T-cell (primary cell): ENCODE data around the gene PIH1D1. TPM values are rescaled to one million over a fixed set of nuclear protein-coding genes. Genes with fewer than 3 reads are reported as not detected.

Experiments used
- ATAC-seq, 4 experiments: fragments of 200-7000 bp in 3 of 4; fragments of 150-1000 bp in 1 of 4; cut with Tn5 transposase; replicated peaks in 1 of 4; 1 replicate in 3 of 4; 2 replicates in 1 of 4; pipeline ENCODE4 v1.10.0; 2021; ENCODE audit warnings: moderate library complexity in 3 of 4, mild to moderate bottlenecking in 2 of 4, moderate number of reproducible peaks in 1 of 4
- CTCF ChIA-PET, 2 donors: fragments of 300-600 bp; sonication (Branson Sonifier 250); formaldehyde crosslinking; loops; one replicate each; lab custom pipeline; 2022; ENCODE audit warnings: antibody characterized with exemption in 2 of 2; lab: Charles Lee
- POLR2A ChIA-PET, 2 donors: fragments of 300-600 bp; sonication (Branson Sonifier 250); formaldehyde crosslinking; loops; one replicate each; lab custom pipeline; 2022; ENCODE audit warnings: antibody characterized with exemption in 2 of 2; lab: Charles Lee
- DNase-seq, 35 experiments: peaks; one replicate each; pipeline versions ENCODE4 v3.0.0 to v3.0.0-alpha.2; 2013 to 2023
- H3K27ac ChIP-seq: one replicate; pipeline ENCODE4 v1.5.1; 2013; ENCODE audit warnings: low read length
- H3K27me3 ChIP-seq, 2 experiments: replicated peaks in 1 of 2; 1 replicate in 1 of 2; 2 replicates in 1 of 2; pipeline versions ENCODE4 v1.6.1 to v1.7.0; 2013; ENCODE audit warnings: low read length in 1 of 2, mixed read lengths in 1 of 2; ENCODE audit not compliant: control insufficient read depth in 2 of 2, insufficient read depth in 2 of 2; ENCODE audit errors: extremely low read depth in 1 of 2
- H3K36me3 ChIP-seq, 2 donors: 1 replicate in 1 of 2; 2 replicates in 1 of 2; pipeline versions ENCODE4 v1.6.1 to v1.7.0; 2013; ENCODE audit warnings: low read length in 1 of 2; ENCODE audit not compliant: control insufficient read depth in 2 of 2, insufficient read depth in 1 of 2; ENCODE audit errors: extremely low read depth in 1 of 2
- H3K4me1 ChIP-seq, 2 experiments: 1 replicate in 1 of 2; 2 replicates in 1 of 2; pipeline versions ENCODE4 v1.6.1 to v1.7.0; 2013; ENCODE audit warnings: low read length in 2 of 2, mixed read lengths in 1 of 2; ENCODE audit not compliant: insufficient read depth in 2 of 2, control insufficient read depth in 1 of 2; ENCODE audit errors: extremely low read depth in 1 of 2
- H3K4me3 ChIP-seq, 2 donors: 1 replicate in 1 of 2; 2 replicates in 1 of 2; pipeline versions ENCODE4 v1.5.1 to v1.7.0; 2013; ENCODE audit warnings: mild to moderate bottlenecking in 2 of 2, low read length in 1 of 2, moderate library complexity in 1 of 2; ENCODE audit not compliant: control insufficient read depth in 1 of 2; ENCODE audit errors: extremely low read depth in 1 of 2
- H3K9me3 ChIP-seq: 2 replicates; pipeline ENCODE4 v1.7.0; 2013
- H3K27ac Mint-ChIP-seq, 2 donors: one replicate each; pipeline ENCODE4 v1.8.0; 2020 to 2021; ENCODE audit warnings: mild to moderate bottlenecking in 2 of 2, mixed read lengths in 2 of 2
- H3K27me3 Mint-ChIP-seq, 2 donors: one replicate each; pipeline ENCODE4 v1.8.0; 2021 to 2022; ENCODE audit warnings: mixed read lengths in 2 of 2
- H3K36me3 Mint-ChIP-seq: one replicate; pipeline ENCODE4 v1.8.0; 2021; ENCODE audit warnings: mixed read lengths
- H3K4me1 Mint-ChIP-seq, 3 donors: one replicate each; pipeline ENCODE4 v1.8.0; 2020 to 2022; ENCODE audit warnings: mixed read lengths in 3 of 3, mild to moderate bottlenecking in 1 of 3
- H3K4me3 Mint-ChIP-seq, 3 donors: one replicate each; pipeline ENCODE4 v1.8.0; 2020 to 2022; ENCODE audit warnings: mild to moderate bottlenecking in 3 of 3, mixed read lengths in 3 of 3, moderate library complexity in 3 of 3
- H3K9me3 Mint-ChIP-seq, 3 donors: one replicate each; pipeline ENCODE4 v1.8.0; 2020 to 2022; ENCODE audit warnings: mixed read lengths in 3 of 3
- WGBS: methylation state at CpG from one replicate; pipeline ENCODE4 v1.1.5; 2013; ENCODE audit warnings: missing lambda C conversion rate; ENCODE audit not compliant: insufficient coverage; 5-methylcytosine and 5-hydroxymethylcytosine counted together
- total RNA-seq, 35 experiments: library from RNA in 6 of 35; stranded (reverse) in 6 of 35; fragments of 120-200 nt in 1 of 35; gene quantifications; one replicate each; pipeline versions ENCODE4 v1.2.1 to v1.2.4 and lab custom pipeline; 2013 to 2026

PIH1D1 gene
- total RNA-seq, 5 donors from 2014 or later (not counting 1 experiment from before 2014, with no cell fraction given) = 122 to 196 (median 163) TPM

GRCh38 chr19:49486232-49486631 lies 34.6 kb upstream of the PIH1D1 start:
- Mint-ChIP-seq H3K36me3 (peaks cover 49% of the 10 kb centered on the region), H3K4me1 (peaks cover 34 to 60% (median 58%) of the 10 kb centered on the region in 3 donors), H3K4me3 (peak overlapping the region in 1 of 3 donors; percentile 50), H3K27ac (peak overlapping the region; percentile 69 to 74), H3K9me3 (no peaks in the 10 kb centered on the region), H3K27me3 (no peaks in the 10 kb centered on the region)
- POLR2A ChIA-PET = interaction anchor here in 1 of 2 donors (0.6 kb wide), 1 partner anchor 33 kb away, joined by 4 read pairs; no protein-coding TSS in a partner anchor
- DNase-seq = peak in 1 of 35 experiments; percentile 7
- Histone ChIP-seq H3K27ac (no peak overlapping the region), H3K4me1 (peaks cover 17 to 52% of the 10 kb centered on the region in 2 experiments), H3K9me3 (no peaks in the 10 kb centered on the region), H3K4me3 (no peak overlapping the region), H3K27me3 (no peaks in the 10 kb centered on the region), H3K36me3 (peaks cover 22 to 64% of the 10 kb centered on the region in 2 donors)
- no peak for ATAC-seq
- WGBS = 90% methylated on average over 7 of the region's 7 CpGs
- CTCF ChIA-PET = no interaction called here

DNA sequence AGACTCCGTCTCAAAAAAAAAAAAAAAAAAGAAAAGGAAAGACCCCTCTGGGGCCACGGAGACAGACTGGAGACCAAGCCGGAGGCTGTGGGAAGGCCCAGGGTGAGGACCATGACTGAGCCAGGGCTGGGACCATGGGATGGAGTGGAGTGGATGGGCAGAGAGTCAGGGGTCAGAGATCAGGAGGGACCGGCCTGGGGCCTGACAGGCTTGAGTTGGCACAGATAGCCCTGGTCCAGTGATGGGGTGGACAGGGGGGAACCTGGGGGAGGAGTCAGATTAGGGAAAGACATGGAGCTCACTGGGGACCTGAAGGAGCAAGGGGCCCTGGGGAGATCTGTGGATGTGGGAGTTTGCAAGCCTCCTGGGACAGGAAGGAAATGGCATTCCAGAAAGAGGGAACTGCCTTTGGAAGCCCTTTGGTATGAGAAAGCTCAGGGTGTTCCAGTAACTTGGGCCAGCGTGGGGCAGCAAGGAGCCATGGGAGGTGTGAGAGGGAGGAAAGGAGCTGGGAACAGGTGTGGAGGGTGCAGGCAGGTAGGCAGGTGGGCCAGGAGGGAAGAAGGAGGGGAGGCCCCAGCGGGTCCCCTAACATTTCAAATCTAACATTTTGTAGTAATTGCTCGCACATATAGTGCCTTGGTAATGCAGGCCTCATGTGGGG lies 29.5 kb upstream of the PIH1D1 start:
- POLR2A ChIA-PET = interaction anchor here (0.5 to 0.6 kb wide), 3 partner anchors 13 to 37 kb away, joined by 3 to 4 read pairs (median 3); partner anchors contain the start of gene ALDH16A1 (in 1 of the 2)
- H3K27ac Mint-ChIP-seq = peak overlapping the region; percentile 52 to 69
- WGBS = 89% methylated on average over 4 of the region's 7 CpGs

GRCh38 chr19:49479975-49480628 lies 28.5 kb upstream of the PIH1D1 start:
- Histone ChIP-seq H3K4me3 (no peak overlapping the region), H3K27ac (no peak overlapping the region), H3K27me3 (no peaks in the 10 kb centered on the region), H3K36me3 (peaks cover 2 to 66% of the 10 kb centered on the region in 2 donors), H3K9me3 (no peaks in the 10 kb centered on the region), H3K4me1 (peaks cover 8 to 55% of the 10 kb centered on the region in 2 experiments)
- no peaks in the 10 kb centered on the region for H3K27me3 Mint-ChIP-seq
- H3K9me3 Mint-ChIP-seq = no peaks in the 10 kb centered on the region
- H3K27ac Mint-ChIP-seq = peak overlapping the region; percentile 65 to 66
- ChIA-PET POLR2A (interaction anchor here (0.6 kb wide), 2 partner anchors 14 to 36 kb away, joined by 3 to 4 read pairs; no protein-coding TSS in a partner anchor), CTCF (interaction anchor here in 1 of 2 donors (0.6 kb wide), 1 partner anchor 10 kb away, joined by 10 read pairs; no protein-coding TSS in a partner anchor)
- DNase-seq = peak in 1 of 35 experiments; percentile 1
- no peak for ATAC-seq
- H3K4me3 Mint-ChIP-seq = peak overlapping the region in 1 of 3 donors; percentile 69
- H3K4me1 Mint-ChIP-seq = peaks cover 25 to 44% (median 34%) of the 10 kb centered on the region in 3 donors
- 95% methylated on average over 7 of the region's 14 CpGs for WGBS
- H3K36me3 Mint-ChIP-seq = peaks cover 19% of the 10 kb centered on the region

More for the DNA sequence above, 29.5 kb upstream of the PIH1D1 start:
- Mint-ChIP-seq H3K36me3 (peaks cover 20% of the 10 kb centered on the region), H3K27me3 (no peaks in the 10 kb centered on the region), H3K9me3 (no peaks in the 10 kb centered on the region), H3K4me3 (peak overlapping the region in 1 of 3 donors; percentile 45), H3K4me1 (peaks cover 24 to 39% (median 29%) of the 10 kb centered on the region in 3 donors)
- ATAC-seq = no peak
- CTCF ChIA-PET = no interaction called here
- Histone ChIP-seq H3K27me3 (no peaks in the 10 kb centered on the region), H3K36me3 (peaks cover 2 to 71% of the 10 kb centered on the region in 2 donors), H3K4me1 (peaks cover 6 to 49% of the 10 kb centered on the region in 2 experiments), H3K4me3 (no peak overlapping the region), H3K27ac (no peak overlapping the region), H3K9me3 (no peaks in the 10 kb centered on the region)
- DNase-seq = peak in 1 of 35 experiments; percentile 3

DNA sequence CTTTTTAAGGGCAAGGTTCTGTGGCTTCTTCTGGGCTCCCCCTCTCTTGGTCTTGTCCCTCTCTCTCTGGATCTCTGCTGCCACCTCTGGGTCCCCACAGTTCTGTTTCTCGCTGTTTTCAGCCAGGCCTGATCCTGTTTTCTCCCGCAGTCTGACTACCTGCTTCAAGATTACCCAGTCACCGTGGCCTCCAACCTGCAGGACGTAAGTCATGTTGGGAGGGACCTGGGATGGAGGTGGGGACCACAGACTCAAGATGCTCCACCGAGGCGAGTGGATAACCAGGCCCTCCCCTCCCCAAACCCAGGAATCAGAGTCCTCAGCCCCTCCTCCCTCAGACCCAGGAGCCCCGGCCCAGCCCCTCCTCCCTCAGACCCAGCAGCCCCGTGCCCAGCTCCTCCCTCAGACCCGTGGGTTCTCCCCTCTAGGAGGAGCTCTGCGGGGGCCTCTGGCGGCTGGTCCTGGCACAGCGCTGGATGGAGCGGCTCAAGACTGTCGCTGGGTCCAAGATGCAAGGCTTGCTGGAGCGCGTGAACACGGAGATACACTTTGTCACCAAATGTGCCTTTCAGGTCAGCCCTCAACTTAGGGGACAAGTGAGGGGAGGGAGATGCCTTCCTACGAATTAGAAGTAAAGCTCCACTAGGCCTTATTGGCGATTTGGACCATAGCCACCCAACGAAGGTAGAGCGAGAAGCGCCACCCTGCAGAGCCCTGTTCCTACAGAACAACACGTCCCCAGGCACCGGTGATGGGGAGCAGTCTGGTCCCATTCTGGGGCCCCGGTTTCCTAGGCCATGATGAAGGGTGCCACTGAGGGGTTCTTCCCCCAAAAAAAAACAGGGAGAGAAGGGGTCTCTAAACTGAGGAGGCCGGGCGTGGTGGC lies 24.6 kb upstream of the PIH1D1 start:
- 52% methylated on average over 17 of the region's 27 CpGs for WGBS
- H3K27ac Mint-ChIP-seq = peak overlapping the region; percentile 93 to 97
- Histone ChIP-seq H3K36me3 (peaks cover 0 to 43% of the 10 kb centered on the region in 2 donors), H3K27ac (peak overlapping the region; percentile 93), H3K4me1 (peaks cover 22 to 77% of the 10 kb centered on the region in 2 experiments), H3K27me3 (no peaks in the 10 kb centered on the region), H3K4me3 (peak overlapping the region; percentile 90 to 94), H3K9me3 (no peaks in the 10 kb centered on the region)
- peak overlapping the region; percentile 89 to 96 (median 94) for H3K4me3 Mint-ChIP-seq
- H3K27me3 Mint-ChIP-seq = no peaks in the 10 kb centered on the region
- DNase-seq = peak in 34 of 35 experiments; percentile 40 to 77 (median 60)
- peaks cover 39 to 55% (median 47%) of the 10 kb centered on the region in 3 donors for H3K4me1 Mint-ChIP-seq
- POLR2A ChIA-PET = interaction anchor here (0.6 to 1.3 kb wide), 4 partner anchors 13 to 20 kb away, joined by 3 read pairs; no protein-coding TSS in a partner anchor
- ATAC-seq = peak; percentile 35 to 42 (median 40)
- H3K36me3 Mint-ChIP-seq = peaks cover 15% of the 10 kb centered on the region
- no peaks in the 10 kb centered on the region for H3K9me3 Mint-ChIP-seq
- CTCF ChIA-PET = interaction anchor here (0.5 to 1.7 kb wide), 14 partner anchors 9 to 605 kb away, joined by 3 to 8 read pairs (median 4); partner anchors contain the start of genes ALDH16A1 (in 1 of the 2) and PIH1D1 (in 1 of the 2)

GRCh38 chr19:49475191-49475917 lies 23.7 kb upstream of the PIH1D1 start:
- no peak for ATAC-seq

More at GRCh38 chr19:49475191-49475917, 23.7 kb upstream of the PIH1D1 start:
- Mint-ChIP-seq H3K4me3 (peak overlapping the region; percentile 89 to 96 (median 94)), H3K27ac (peak overlapping the region; percentile 93 to 97), H3K27me3 (no peaks in the 10 kb centered on the region), H3K9me3 (no peaks in the 10 kb centered on the region), H3K36me3 (peaks cover 12% of the 10 kb centered on the region), H3K4me1 (peaks cover 46 to 59% (median 53%) of the 10 kb centered on the region in 3 donors)
- H3K4me1 ChIP-seq = peaks cover 29 to 80% of the 10 kb centered on the region in 2 experiments
- WGBS = 4% methylated on average over 5 of the region's 15 CpGs
- POLR2A ChIA-PET = interaction anchor here in 1 of 2 donors (0.5 to 1.0 kb wide), 3 partner anchors 14 to 346 kb away, joined by 3 to 7 read pairs (median 3); no protein-coding TSS in a partner anchor
- no peaks in the 10 kb centered on the region for H3K27me3 ChIP-seq
- DNase-seq = peak in 3 of 35 experiments; percentile 12 to 50 (median 36)
- peaks cover 0 to 36% of the 10 kb centered on the region in 2 donors for H3K36me3 ChIP-seq
- H3K9me3 ChIP-seq = no peaks in the 10 kb centered on the region
- H3K27ac ChIP-seq = peak overlapping the region; percentile 93
- H3K4me3 ChIP-seq = peak overlapping the region; percentile 90 to 94
- CTCF ChIA-PET = interaction anchor here (0.5 to 1.7 kb wide), 9 partner anchors 17 to 196 kb away, joined by 3 to 6 read pairs (median 3); partner anchors contain the start of genes ALDH16A1 (in 1 of the 2) and PIH1D1 (in 1 of the 2)
